Activated CD8-positive, alpha-beta T cell treated with anti-CD3 and anti-CD28 coated beads, Interleukin-2, amount 10 ng/mL, durations not matched to agents 7 days and 5 days (primary cell): Measurements from ENCODE around the gene CCDC197. TPM values are rescaled to one million over a fixed set of nuclear protein-coding genes. Genes with fewer than 3 reads are reported as not detected.
A peak's percentile ranks its signal among the peaks of the same experiment; 100 is the strongest.

Source experiments
- ATAC-seq: fragments of 150-1000 bp; cut with Tn5 transposase; one replicate; pipeline ENCODE4 v1.10.0; 2021; ENCODE audit warnings: moderate library complexity
- CTCF ChIA-PET: fragments of 350-600 bp; sonication (Branson Sonifier 250); formaldehyde crosslinking; loops from one replicate; lab custom pipeline; 2021; ENCODE audit warnings: antibody characterized with exemption; lab: Charles Lee
- POLR2A ChIA-PET: fragments of 350-600 bp; sonication (Branson Sonifier 250); formaldehyde crosslinking; loops from one replicate; lab custom pipeline; 2021; ENCODE audit warnings: antibody characterized with exemption; lab: Charles Lee
- DNase-seq: peaks from one replicate; pipeline ENCODE4 v3.0.0-alpha.2; 2020
- H3K27ac Mint-ChIP-seq: one replicate; pipeline ENCODE4 v1.8.0; 2021; ENCODE audit warnings: mild to moderate bottlenecking, mixed read lengths
- H3K27me3 Mint-ChIP-seq: one replicate; pipeline ENCODE4 v1.8.0; 2021; ENCODE audit warnings: low read depth, mixed read lengths
- H3K36me3 Mint-ChIP-seq: one replicate; pipeline ENCODE4 v1.8.0; 2021; ENCODE audit warnings: low read depth, mixed read lengths
- H3K4me1 Mint-ChIP-seq: one replicate; pipeline ENCODE4 v1.8.0; 2021; ENCODE audit warnings: low read depth, mixed read lengths
- H3K4me3 Mint-ChIP-seq: one replicate; pipeline ENCODE4 v1.8.0; 2021; ENCODE audit warnings: mild to moderate bottlenecking, mixed read lengths
- H3K9me3 Mint-ChIP-seq: one replicate; pipeline ENCODE4 v1.8.0; 2022; ENCODE audit warnings: mixed read lengths; ENCODE audit not compliant: insufficient read depth
- total RNA-seq, 2 experiments: library from RNA; stranded (reverse); gene quantifications; one replicate each; pipeline ENCODE4 v1.2.3, GENCODE V29; 2021

The CCDC197 gene
- total RNA-seq, 2 experiments from 2014 or later: not detected

- Mint-ChIP-seq H3K27ac (peak overlapping the region; percentile 95), H3K4me1 (peaks cover 86% of the 10 kb centered on the region), H3K9me3 (peaks cover 2% of the 10 kb centered on the region), H3K4me3 (peak overlapping the region; percentile 80), H3K27me3 (no peaks in the 10 kb centered on the region), H3K36me3 (peaks cover 12% of the 10 kb centered on the region)
- DNase-seq: peak; percentile 88
- ChIA-PET CTCF (interaction anchor here (0.7 to 13.0 kb wide), 27 partner anchors 8 to 210 kb away, joined by 3 to 366 read pairs (median 12); partner anchors contain the start of genes CCDC197, DDX24, IFI27L1 and OTUB2), POLR2A (interaction anchor here (0.9 to 11.5 kb wide), 10 partner anchors 11 to 109 kb away, joined by 3 to 303 read pairs (median 4); no protein-coding TSS in a partner anchor)
- peak; percentile 82 for ATAC-seq
These were observed 26.0 kb upstream of the CCDC197 start for GRCh38 chr14:93970965-93971634.

DNA sequence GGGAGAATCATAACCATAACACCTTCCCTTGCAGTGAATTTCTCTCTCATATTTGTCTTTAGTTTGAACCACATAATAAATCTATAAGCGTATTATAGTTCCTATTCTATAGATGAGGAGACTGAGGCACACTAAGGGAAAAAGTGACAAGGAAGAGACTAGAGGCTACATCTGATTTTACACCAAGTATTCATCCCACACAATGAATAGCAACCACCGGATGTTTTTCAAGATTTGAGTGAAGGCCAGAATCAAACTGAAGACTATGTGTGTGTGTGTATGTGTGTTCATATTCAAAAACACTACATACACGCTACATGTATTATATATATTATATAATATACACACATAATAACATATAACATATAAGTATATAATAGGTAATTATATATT is 25.5 kb upstream of the CCDC197 start:
- H3K4me1 Mint-ChIP-seq: peaks cover 86% of the 10 kb centered on the region
- ATAC-seq: no peak

DNA sequence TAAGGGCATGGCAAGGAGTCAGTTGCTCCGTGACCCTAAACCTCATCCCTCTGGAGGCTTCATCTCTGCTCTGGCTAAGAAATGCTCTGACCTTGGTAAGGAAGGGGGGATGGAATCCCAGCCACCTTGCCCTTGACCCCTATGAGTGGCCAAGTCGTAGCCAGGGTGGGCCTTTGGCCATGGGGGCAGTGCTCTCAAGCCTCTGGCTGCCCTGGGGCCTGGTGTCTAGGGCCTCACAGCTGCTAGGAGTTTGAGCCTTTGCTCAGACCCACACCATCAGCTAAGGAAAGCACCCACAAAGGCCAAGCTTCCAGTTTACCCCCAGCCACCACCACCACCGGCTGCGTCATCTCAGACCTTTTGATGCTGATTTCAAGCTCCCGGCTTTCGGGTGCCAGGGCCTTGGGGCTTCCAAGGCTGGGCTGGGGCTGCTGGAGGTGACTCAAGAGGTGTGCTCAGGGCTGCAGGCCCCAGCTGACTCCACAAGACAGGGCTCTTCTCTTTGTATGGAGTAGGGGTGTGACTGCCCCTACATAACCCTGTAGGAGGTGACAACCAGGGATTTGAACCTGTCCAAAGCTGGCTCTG is 24.4 kb upstream of the CCDC197 start:
- peak overlapping the region; percentile 70 for H3K27ac Mint-ChIP-seq
- ChIA-PET POLR2A (interaction anchor here (1.0 to 11.5 kb wide), 5 partner anchors 10 to 39 kb away, joined by 3 to 303 read pairs (median 9); no protein-coding TSS in a partner anchor), CTCF (interaction anchor here (1.1 to 13.0 kb wide), 8 partner anchors 9 to 64 kb away, joined by 3 to 366 read pairs (median 20); partner anchors contain the start of gene CCDC197)
- no peak for ATAC-seq
- DNase-seq: no peak
- H3K4me3 Mint-ChIP-seq: no peak overlapping the region
- H3K36me3 Mint-ChIP-seq: peaks cover 22% of the 10 kb centered on the region
- H3K9me3 Mint-ChIP-seq: peaks cover 12% of the 10 kb centered on the region
- peaks cover 87% of the 10 kb centered on the region for H3K4me1 Mint-ChIP-seq
- no peaks in the 10 kb centered on the region for H3K27me3 Mint-ChIP-seq

More for the DNA sequence above, 25.5 kb upstream of the CCDC197 start:
- Mint-ChIP-seq H3K9me3 (peaks cover 1% of the 10 kb centered on the region), H3K4me3 (peak overlapping the region; percentile 80), H3K36me3 (peaks cover 14% of the 10 kb centered on the region), H3K27ac (peak overlapping the region; percentile 95), H3K27me3 (no peaks in the 10 kb centered on the region)
- no peak for DNase-seq
- ChIA-PET CTCF (interaction anchor here (0.7 to 13.0 kb wide), 24 partner anchors 8 to 209 kb away, joined by 3 to 366 read pairs (median 12); partner anchors contain the start of gene CCDC197), POLR2A (interaction anchor here (1.1 to 11.5 kb wide), 5 partner anchors 10 to 31 kb away, joined by 3 to 303 read pairs (median 9); no protein-coding TSS in a partner anchor)

DNA sequence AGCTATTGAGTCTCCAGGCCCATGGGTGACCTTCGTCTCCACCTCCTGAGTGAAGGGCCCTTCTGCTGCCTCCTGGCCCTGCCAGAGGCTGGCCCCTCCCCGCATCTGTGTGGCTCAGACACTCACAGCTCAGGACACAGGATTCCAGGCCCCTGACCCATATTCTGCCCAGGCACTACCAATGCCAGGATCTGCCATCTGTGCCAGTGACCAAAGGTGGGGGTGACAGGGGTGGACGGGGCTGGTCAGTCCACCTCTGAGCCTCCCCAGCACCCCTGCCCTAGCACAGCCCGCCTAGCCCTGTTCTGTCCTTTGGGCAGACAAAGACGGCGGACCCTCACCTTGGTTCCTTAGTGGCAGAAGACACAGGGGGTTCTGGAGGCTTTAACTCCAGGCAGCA is 23.5 kb upstream of the CCDC197 start:
- ChIA-PET CTCF (interaction anchor here (1.1 to 13.0 kb wide), 6 partner anchors 8 to 34 kb away, joined by 3 to 366 read pairs (median 36); partner anchors contain the start of gene CCDC197), POLR2A (interaction anchor here (1.0 to 11.5 kb wide), 3 partner anchors 9 to 34 kb away, joined by 3 to 303 read pairs (median 11); no protein-coding TSS in a partner anchor)
- Mint-ChIP-seq H3K4me1 (peaks cover 93% of the 10 kb centered on the region), H3K9me3 (peaks cover 16% of the 10 kb centered on the region), H3K4me3 (no peak overlapping the region), H3K36me3 (peaks cover 27% of the 10 kb centered on the region), H3K27ac (no peak overlapping the region), H3K27me3 (no peaks in the 10 kb centered on the region)
- no peak for DNase-seq
- no peak for ATAC-seq

DNA sequence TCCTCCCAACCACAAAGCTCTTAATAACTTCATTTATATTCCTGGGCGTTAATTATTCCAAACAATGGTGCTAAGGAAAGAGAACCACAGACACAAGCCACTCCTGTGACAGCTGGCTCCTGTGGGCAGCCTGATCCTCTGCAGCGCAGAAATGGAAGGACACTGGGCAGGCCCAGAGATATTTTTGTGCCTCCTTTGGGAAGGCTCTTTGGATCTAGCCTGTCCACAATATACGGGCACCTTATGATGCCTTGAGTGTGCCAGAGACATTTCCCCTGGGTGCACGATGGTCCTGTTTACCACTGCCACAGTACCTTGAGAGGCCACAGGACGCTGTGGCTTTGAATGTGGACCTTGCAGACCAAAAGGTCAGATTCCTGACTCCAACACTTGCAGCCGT is 22.8 kb upstream of the CCDC197 start:
- Mint-ChIP-seq H3K27ac (no peak overlapping the region), H3K27me3 (no peaks in the 10 kb centered on the region), H3K4me1 (peaks cover 94% of the 10 kb centered on the region), H3K9me3 (peaks cover 16% of the 10 kb centered on the region), H3K4me3 (no peak overlapping the region), H3K36me3 (peaks cover 33% of the 10 kb centered on the region)
- ATAC-seq (no peak), DNase-seq (no peak)
- ChIA-PET POLR2A (interaction anchor here (2.9 to 11.5 kb wide), 2 partner anchors 14 to 35 kb away, joined by 11 to 303 read pairs; no protein-coding TSS in a partner anchor), CTCF (interaction anchor here (0.8 to 13.0 kb wide), 4 partner anchors 11 to 35 kb away, joined by 3 to 366 read pairs (median 38); partner anchors contain the start of gene CCDC197)

DNA sequence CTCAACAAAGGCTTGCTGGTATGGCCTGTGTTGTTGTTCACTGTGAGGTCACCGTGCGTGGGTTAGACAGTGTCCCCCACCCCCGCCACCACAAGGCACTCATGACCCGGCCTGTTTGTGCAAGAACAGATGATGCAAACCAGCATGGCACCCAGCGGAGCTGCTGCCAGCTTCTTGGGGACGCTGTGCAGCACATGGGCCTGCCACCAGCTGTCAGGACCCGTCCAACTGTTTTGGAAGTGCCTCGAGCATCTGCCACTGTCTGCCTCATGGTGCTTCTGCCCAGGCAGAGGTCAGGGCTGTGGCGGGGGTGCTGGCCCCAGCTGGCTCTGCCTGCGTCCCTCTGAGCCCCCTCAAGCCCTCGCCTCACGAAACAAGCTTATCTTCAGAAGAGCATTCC is 22.3 kb upstream of the CCDC197 start:
- H3K4me3 Mint-ChIP-seq: no peak overlapping the region

DNA sequence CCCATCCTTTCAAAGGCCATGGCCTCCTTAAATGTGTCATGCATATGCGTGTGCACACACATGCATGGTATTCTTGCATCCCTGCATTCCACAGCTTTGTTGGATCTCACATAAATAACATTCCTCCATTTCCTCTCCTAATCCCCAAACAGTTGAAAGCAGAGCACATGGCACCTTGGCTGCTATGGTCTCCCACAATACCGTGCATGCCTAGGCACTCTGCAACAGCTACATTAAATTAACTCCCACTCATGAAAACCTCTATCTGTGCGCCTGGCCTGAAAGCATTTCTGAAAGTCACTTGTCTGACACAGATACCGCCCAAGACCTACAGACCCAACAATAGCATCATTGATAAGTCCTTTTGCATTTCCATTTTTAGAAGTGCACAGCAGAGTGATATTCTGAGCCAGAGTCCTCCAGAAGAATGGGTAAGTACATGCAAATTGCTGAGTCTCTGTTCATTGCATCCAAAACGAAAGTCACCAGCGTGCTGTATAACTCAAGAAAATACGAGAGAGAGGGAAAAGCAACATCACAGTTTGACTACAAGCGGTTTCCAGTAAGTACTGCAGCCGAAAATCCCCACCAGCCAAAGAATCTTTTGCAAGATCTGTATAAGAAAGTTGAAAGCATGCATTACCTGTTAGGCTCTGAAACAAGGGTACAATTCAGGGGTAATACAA is 21.2 kb upstream of the CCDC197 start:
- ChIA-PET CTCF (interaction anchor here (0.7 to 13.0 kb wide), 6 partner anchors 19 to 160 kb away, joined by 3 to 366 read pairs (median 4); partner anchors contain the start of gene CCDC197), POLR2A (interaction anchor here (0.7 to 11.5 kb wide), 4 partner anchors 16 to 36 kb away, joined by 3 to 303 read pairs (median 4); no protein-coding TSS in a partner anchor)
- H3K27me3 Mint-ChIP-seq: no peaks in the 10 kb centered on the region
- DNase-seq (no peak), ATAC-seq (no peak)
- peaks cover 94% of the 10 kb centered on the region for H3K4me1 Mint-ChIP-seq
- peak overlapping the region; percentile 82 for H3K27ac Mint-ChIP-seq
- peaks cover 40% of the 10 kb centered on the region for H3K36me3 Mint-ChIP-seq
- peak overlapping the region; percentile 48 for H3K4me3 Mint-ChIP-seq
- peaks cover 16% of the 10 kb centered on the region for H3K9me3 Mint-ChIP-seq

More for the DNA sequence above, 22.3 kb upstream of the CCDC197 start:
- H3K9me3 Mint-ChIP-seq: peaks cover 16% of the 10 kb centered on the region
- peaks cover 94% of the 10 kb centered on the region for H3K4me1 Mint-ChIP-seq
- H3K36me3 Mint-ChIP-seq: peaks cover 35% of the 10 kb centered on the region
- ChIA-PET CTCF (interaction anchor here (0.8 to 13.0 kb wide), 4 partner anchors 12 to 35 kb away, joined by 3 to 366 read pairs (median 38); partner anchors contain the start of gene CCDC197), POLR2A (interaction anchor here (1.5 to 11.5 kb wide), 3 partner anchors 15 to 35 kb away, joined by 4 to 303 read pairs (median 11); no protein-coding TSS in a partner anchor)
- ATAC-seq (no peak), DNase-seq (no peak)
- H3K27me3 Mint-ChIP-seq: no peaks in the 10 kb centered on the region
- H3K27ac Mint-ChIP-seq: peak overlapping the region; percentile 27

GRCh38 chr14:93976477-93977057 is 20.5 kb upstream of the CCDC197 start, which contains the start of gene ASB2:
Gene ASB2 (minus strand): TSS chr14:93976570. CDS start chr14:93964539, 12,031 bp downstream.
- CTCF ChIA-PET: interaction anchor here (0.7 to 13.0 kb wide), 6 partner anchors 19 to 160 kb away, joined by 3 to 366 read pairs (median 4); partner anchors contain the start of gene CCDC197
- Mint-ChIP-seq H3K4me3 (peak within 1 kb of the TSS; percentile 48), H3K36me3 (peaks cover 40% of the 10 kb centered on the region), H3K9me3 (peaks cover 16% of the 10 kb centered on the region), H3K27ac (peak within 1 kb of the TSS; percentile 82), H3K4me1 (peaks cover 88% of the 10 kb centered on the region), H3K27me3 (no peaks in the 10 kb centered on the region)
- DNase-seq: peak; percentile 36
- POLR2A ChIA-PET: interaction anchor here (0.7 to 11.5 kb wide), 4 partner anchors 17 to 37 kb away, joined by 3 to 303 read pairs (median 4); no protein-coding TSS in a partner anchor
- no peak for ATAC-seq

- DNase-seq (no peak), ATAC-seq (no peak)
- POLR2A ChIA-PET: interaction anchor here (0.8 to 11.5 kb wide), 3 partner anchors 17 to 37 kb away, joined by 3 to 303 read pairs (median 3); no protein-coding TSS in a partner anchor
- H3K4me3 Mint-ChIP-seq: peak overlapping the region; percentile 48
- no peaks in the 10 kb centered on the region for H3K27me3 Mint-ChIP-seq
- H3K27ac Mint-ChIP-seq: peak overlapping the region; percentile 82
- H3K36me3 Mint-ChIP-seq: peaks cover 40% of the 10 kb centered on the region
- H3K9me3 Mint-ChIP-seq: peaks cover 16% of the 10 kb centered on the region
- H3K4me1 Mint-ChIP-seq: peaks cover 84% of the 10 kb centered on the region
- CTCF ChIA-PET: interaction anchor here (0.7 to 13.0 kb wide), 6 partner anchors 18 to 159 kb away, joined by 3 to 366 read pairs (median 4); partner anchors contain the start of gene CCDC197
These were observed 19.9 kb upstream of the CCDC197 start for GRCh38 chr14:93977171-93977570.
